Measurements from ENCODE around the gene ZFP64. TPM values are rescaled to one million over a fixed set of nuclear protein-coding genes. Genes with fewer than 3 reads are reported as not detected.
A peak's percentile ranks its signal among the peaks of the same experiment; 100 is the strongest.

Gene ZFP64
- total RNA-seq, 1 donor from 2014 or later = 13.7 TPM

DNA sequence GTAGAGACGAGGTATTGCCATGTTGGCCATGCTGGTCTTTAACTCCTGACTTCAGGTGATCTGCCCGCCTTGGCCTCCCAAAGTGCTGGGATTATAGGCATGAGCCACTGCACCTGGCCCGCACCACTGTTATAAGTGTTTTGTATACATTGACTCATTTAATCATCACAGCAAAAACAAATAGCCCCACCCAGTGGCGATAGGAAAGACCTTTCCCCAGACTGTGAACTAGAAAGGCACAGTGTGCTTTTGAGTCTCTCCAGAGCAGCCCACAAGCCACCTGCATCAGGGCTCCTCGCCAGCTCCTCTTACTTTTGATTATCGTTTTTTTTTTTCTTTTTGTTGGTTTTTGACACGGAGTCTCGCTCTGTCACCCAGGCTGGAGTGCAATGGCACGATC lies 27.9 kb upstream of the ZFP64 start:
- no peaks in the 10 kb centered on the region for H3K36me3 ChIP-seq
- Mint-ChIP-seq H3K4me1 (no peaks in the 10 kb centered on the region), H3K36me3 (no peaks in the 10 kb centered on the region), H3K9me3 (peaks cover 42% of the 10 kb centered on the region), H3K27me3 (ENCODE audit: insufficient read depth, low read depth) (no peaks in the 10 kb centered on the region), H3K4me3 (no peak overlapping the region), H3K27ac (no peak overlapping the region)
- no peak overlapping the region for H3K9ac ChIP-seq
- H3K4me3 ChIP-seq = no peak overlapping the region
- TF ChIP-seq EZH2 (IDR thresholded peaks at IDR 0.05) = no peak
- TF ChIP-seq, protein P1, sequence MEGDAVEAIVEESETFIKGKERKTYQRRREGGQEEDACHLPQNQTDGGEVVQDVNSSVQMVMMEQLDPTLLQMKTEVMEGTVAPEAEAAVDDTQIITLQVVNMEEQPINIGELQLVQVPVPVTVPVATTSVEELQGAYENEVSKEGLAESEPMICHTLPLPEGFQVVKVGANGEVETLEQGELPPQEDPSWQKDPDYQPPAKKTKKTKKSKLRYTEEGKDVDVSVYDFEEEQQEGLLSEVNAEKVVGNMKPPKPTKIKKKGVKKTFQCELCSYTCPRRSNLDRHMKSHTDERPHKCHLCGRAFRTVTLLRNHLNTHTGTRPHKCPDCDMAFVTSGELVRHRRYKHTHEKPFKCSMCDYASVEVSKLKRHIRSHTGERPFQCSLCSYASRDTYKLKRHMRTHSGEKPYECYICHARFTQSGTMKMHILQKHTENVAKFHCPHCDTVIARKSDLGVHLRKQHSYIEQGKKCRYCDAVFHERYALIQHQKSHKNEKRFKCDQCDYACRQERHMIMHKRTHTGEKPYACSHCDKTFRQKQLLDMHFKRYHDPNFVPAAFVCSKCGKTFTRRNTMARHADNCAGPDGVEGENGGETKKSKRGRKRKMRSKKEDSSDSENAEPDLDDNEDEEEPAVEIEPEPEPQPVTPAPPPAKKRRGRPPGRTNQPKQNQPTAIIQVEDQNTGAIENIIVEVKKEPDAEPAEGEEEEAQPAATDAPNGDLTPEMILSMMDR (IDR thresholded peaks at IDR 0.05) = peak; percentile 16
- H4K20me1 ChIP-seq (ENCODE audit: low read depth) = no peaks in the 10 kb centered on the region
- no peaks in the 10 kb centered on the region for H3F3A ChIP-seq (ENCODE audit: low read depth)
- no peaks in the 10 kb centered on the region for H3K27me3 ChIP-seq
- H3K27ac ChIP-seq = no peak overlapping the region
- no peak overlapping the region for H2AFZ ChIP-seq (replicated peaks)
- no peak overlapping the region for H3K4me2 ChIP-seq
- no peak for DNase-seq (ENCODE audit: low spot score)
- H3K79me2 ChIP-seq (ENCODE audit: low read depth) = no peaks in the 10 kb centered on the region
- H3K9me3 ChIP-seq (ENCODE audit: low read depth) = no peaks in the 10 kb centered on the region
- H3K4me1 ChIP-seq = no peaks in the 10 kb centered on the region

DNA sequence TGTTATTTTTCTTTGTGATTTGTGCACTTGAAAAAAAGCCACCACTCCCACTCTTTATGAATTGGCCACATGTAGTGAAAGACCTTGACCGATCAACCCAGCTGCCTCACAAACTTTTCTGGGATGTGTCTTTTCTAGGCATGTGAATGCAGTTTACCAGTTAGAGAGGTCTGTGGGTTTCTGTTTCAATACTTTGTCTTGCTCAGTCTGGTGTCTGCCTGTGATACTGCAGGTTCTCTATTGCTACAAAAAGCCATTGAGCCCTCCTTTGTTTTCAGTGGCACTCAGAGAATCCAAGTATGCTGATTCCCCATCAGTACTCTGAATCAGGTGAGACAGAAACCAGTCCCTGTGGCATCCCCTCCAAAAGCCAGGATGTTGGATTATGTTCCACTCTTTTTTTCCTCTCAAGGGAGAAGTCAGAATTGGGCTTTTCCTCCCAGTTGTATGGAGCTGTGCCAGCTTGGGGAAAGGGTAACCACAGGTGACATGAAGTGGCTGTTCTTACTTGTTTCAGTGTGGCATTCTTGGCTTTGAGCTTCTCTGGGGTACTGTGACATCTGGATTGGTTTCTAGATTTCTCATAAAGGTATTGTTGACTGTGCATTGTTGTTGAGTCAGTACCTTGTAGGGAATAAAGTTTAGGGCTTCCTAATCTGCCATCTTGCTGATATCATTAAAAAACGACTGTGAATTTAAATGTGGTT lies 26.3 kb upstream of the ZFP64 start:
- Histone ChIP-seq H3K36me3 (no peaks in the 10 kb centered on the region), H3K9ac (no peak overlapping the region), H3K27ac (no peak overlapping the region), H3K79me2 (ENCODE audit: low read depth) (no peaks in the 10 kb centered on the region), H3K27me3 (no peaks in the 10 kb centered on the region), H3K9me3 (ENCODE audit: low read depth) (no peaks in the 10 kb centered on the region), H2AFZ (replicated peaks) (no peak overlapping the region), H4K20me1 (ENCODE audit: low read depth) (no peaks in the 10 kb centered on the region), H3K4me1 (no peaks in the 10 kb centered on the region), H3K4me2 (no peak overlapping the region), H3K4me3 (no peak overlapping the region), H3F3A (ENCODE audit: low read depth) (no peaks in the 10 kb centered on the region)
- TF ChIP-seq EZH2 (IDR thresholded peaks at IDR 0.05) (no peak), EZH2phosphoT487 (IDR thresholded peaks at IDR 0.05) (no peak)
- TF ChIP-seq, protein P1 (IDR thresholded peaks at IDR 0.05) = no peak
- DNase-seq (ENCODE audit: low spot score) = peak; percentile 12
- H3K27me3 Mint-ChIP-seq (ENCODE audit: insufficient read depth, low read depth) = peaks cover 4% of the 10 kb centered on the region
- H3K36me3 Mint-ChIP-seq = no peaks in the 10 kb centered on the region
- H3K9me3 Mint-ChIP-seq = peaks cover 44% of the 10 kb centered on the region
- no peak overlapping the region for H3K27ac Mint-ChIP-seq
- no peaks in the 10 kb centered on the region for H3K4me1 Mint-ChIP-seq
- H3K4me3 Mint-ChIP-seq = no peak overlapping the region

DNA sequence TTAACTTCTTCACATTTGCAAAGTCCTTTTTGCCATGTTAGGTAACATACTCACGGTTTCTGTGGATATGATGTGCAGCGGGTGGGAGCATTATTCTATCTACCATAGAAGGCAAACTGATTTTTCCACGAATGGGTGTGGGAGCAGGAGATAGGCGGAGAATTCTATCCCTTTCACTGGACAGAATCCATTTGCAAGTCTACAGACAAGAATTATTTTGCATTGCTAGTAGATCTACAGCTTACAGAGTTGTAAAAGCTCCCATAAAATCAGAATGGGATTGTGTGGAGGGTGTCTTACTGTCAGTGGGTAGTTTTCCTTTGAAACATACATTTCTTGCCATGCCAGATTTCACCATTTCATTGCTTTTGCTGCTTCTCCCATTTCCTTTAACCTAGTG lies 22.4 kb upstream of the ZFP64 start:
- TF ChIP-seq, protein P1 (IDR thresholded peaks at IDR 0.05) = no peak
- no peak for TF ChIP-seq EZH2phosphoT487 (IDR thresholded peaks at IDR 0.05)
- no peaks in the 10 kb centered on the region for H3K79me2 ChIP-seq (ENCODE audit: low read depth)
- Mint-ChIP-seq H3K4me1 (peaks cover under 1% of the 10 kb centered on the region), H3K27ac (no peak overlapping the region), H3K4me3 (no peak overlapping the region), H3K36me3 (peaks cover 2% of the 10 kb centered on the region), H3K9me3 (peaks cover 28% of the 10 kb centered on the region), H3K27me3 (ENCODE audit: insufficient read depth, low read depth) (peaks cover 4% of the 10 kb centered on the region)
- H2AFZ ChIP-seq (replicated peaks) = no peak overlapping the region
- H3K9ac ChIP-seq = no peak overlapping the region
- H3K9me3 ChIP-seq (ENCODE audit: low read depth) = no peaks in the 10 kb centered on the region
- no peaks in the 10 kb centered on the region for H4K20me1 ChIP-seq (ENCODE audit: low read depth)
- H3K4me2 ChIP-seq = no peak overlapping the region
- H3K27me3 ChIP-seq = no peaks in the 10 kb centered on the region
- H3K27ac ChIP-seq = no peak overlapping the region
- H3K36me3 ChIP-seq = no peaks in the 10 kb centered on the region
- no peaks in the 10 kb centered on the region for H3K4me1 ChIP-seq
- H3K4me3 ChIP-seq = no peak overlapping the region
- no peak for DNase-seq (ENCODE audit: low spot score)
- no peaks in the 10 kb centered on the region for H3F3A ChIP-seq (ENCODE audit: low read depth)

Data from neural progenitor cell (in vitro differentiated cells).